Stimulated activated CD4-positive, alpha-beta T cell treated with anti-CD3 and anti-CD28 coated beads, Interleukin-4, amount 100 ng/mL, for 48 hours (primary cell): ENCODE measurements around the gene ZNF284.
"Not testable (repeated sequence)": the region's sequence is repeated elsewhere in the genome, so short reads cannot be mapped to it uniquely, and the experiment has no call there.

Experiments used
- DNase-seq, 2 donors: peaks; one replicate each; pipeline ENCODE4 v3.0.0-alpha.2; 2020; ENCODE audit warnings: low read depth in 2 of 2

Gene ZNF284

DNA sequence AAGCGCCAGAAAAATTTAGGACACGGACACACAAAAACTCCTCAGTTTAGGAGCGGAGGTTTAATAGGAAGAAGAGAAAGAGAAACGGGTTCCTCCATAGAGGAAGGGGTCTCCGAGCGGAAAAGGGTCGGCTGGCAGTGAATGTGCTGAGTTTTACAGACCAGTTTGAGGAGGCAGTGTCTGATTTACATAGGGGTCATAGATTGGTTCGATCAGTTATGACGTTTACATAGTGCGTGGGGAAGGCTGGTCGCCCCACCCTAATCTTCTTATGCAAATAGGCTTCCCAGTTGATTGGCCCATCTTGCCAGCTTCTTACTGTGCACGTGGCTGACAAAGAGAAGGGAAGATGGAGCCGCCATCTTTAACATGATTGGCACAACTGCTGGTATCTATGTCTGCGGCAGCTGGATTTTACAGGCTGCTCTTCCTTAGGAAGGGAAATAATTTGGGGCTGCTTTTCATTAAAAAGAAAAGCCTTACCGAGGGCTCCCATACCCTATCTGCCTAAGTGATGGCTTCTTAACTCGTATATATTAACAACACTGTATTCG, 40.0 kb downstream of the ZNF284 start:
- DNase-seq: no peak

DNA sequence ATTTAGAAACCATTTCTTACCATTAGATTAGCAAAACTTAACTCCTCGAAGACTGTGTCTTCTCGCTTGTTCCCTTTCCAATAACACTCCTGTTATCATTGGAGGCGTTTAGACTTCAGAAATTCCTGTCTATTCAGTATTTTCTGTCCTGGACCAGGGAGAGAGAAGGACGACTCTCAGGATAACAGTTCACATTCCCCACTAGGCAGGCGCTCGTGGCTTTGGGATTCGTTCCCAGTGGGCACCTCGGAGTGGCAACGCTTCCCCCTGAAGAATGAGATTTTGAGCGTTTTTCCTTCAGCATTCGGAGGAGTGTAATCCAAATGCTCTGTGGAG, 40.8 kb downstream of the ZNF284 start:
- no peak for DNase-seq

DNA sequence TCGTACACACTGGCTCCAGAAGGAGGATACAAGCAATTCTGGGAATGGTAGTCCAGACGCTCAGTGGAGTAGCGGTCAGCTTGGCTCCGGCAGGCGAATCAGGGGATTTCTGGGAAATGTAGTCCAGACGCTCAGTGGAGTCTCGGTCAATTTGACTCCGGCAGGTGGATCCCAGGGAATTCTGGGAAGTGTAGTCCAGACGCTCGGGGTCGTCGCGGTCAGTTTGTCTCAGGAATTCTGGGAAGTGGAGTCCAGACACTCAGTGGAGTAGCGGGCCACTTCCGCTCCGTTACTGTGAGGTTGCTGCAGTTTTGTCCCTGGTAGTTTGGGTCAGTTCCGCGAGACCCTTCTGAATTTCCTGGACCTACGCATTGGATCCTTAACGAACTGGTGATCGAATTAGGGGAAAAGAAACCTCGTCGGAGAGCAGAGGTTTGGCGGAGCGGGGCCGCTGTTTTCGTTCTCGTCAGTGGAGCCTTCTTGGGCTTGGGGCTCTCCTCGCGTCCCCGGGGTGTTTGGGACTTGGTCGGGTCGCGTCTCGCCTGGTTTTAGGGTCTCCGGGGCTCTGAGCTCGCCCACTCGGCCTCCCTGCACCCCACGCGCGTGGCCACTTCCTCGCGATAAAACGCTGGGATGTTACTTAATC, 41.3 kb downstream of the ZNF284 start, which contains the start of gene ZNF225:
ZNF225 (plus strand) TSS at position 262 of the 646 bp plus-strand sequence. CDS start 2,429 bp downstream, outside the sequence.
- DNase-seq: peak; percentile 67 to 83

DNA sequence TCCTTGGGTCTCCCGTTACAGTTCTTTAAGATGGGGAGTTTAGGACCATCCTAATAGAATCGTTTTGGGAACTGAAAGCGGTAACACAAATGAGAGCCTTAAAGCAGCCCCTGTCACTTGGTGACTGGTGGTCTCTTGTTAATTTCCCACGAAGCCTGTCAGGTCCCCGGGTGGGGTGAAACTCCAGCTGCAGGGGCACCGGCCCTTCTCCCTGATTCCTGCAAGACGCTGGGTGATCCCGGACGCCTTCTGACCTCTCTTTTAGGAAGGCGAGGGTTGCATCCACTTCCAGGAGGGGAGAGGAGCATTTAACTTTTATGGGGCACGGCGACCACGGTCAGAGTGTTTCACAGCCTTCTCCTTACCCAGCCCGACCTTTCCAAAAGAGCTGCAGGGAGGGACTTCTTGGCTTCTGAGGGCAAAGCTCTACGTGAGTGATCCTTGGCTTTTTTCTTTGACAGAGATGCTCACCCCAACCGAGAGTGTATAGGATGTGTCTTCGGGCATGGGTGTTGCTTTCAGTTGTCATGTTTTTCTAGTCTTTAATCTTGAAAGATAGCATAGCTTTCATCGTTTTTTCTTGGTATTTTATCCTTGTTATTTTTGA, 41.9 kb downstream of the ZNF284 start:
- DNase-seq: no peak

DNA sequence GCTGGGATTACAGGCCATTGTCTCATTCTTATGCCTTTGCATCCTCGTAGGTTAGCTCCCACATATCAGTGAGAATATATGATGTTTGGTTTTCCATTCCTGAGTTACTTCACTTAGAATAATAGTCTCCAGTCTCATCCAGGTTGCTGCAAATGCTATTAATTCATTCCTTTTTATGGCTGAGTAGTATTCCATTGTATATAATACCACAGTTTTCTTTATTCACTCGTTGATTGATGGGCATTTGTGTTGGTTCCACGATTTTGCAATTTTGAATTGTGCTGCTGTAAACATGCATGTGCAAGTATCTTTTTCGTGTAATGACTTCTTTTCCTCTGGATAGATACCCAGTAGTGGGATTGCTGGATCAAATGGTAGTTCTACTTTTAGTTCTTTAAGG, 49.2 kb downstream of the ZNF284 start:
- not testable (repeated sequence) for DNase-seq

DNA sequence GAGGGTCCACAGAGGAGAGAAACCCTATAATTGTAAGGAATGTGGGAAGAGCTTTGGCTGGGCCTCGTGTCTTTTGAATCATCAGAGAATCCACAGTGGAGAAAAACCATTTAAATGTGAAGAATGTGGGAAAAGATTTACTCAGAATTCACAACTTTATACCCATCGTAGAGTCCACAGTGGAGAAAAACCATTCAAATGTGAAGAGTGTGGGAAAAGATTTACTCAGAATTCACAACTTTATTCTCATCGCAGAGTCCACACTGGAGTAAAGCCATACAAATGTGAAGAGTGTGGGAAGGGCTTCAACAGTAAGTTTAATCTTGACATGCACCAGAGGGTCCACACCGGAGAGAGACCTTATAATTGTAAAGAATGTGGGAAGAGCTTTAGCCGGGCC, 60.0 kb downstream of the ZNF284 start:
- no peak for DNase-seq
